OCI-LY1 (cell line): Measurements from ENCODE around the gene PRR5L.

Experiments
- H2AFZ ChIP-seq: fragments of 200-600 bp; sonication (generic), shearing (Covaris generic); 2 replicates; pipeline ENCODE4 v1.6.0; 2014; ENCODE audit warnings: antibody characterized with exemption, mild to moderate bottlenecking, low read length
- H3F3A ChIP-seq: fragments of 200-600 bp; sonication (generic), shearing (Covaris generic); 2 replicates; pipeline ENCODE4 v1.6.0; 2014; ENCODE audit warnings: mild to moderate bottlenecking, antibody characterized with exemption, low read length, moderate library complexity; ENCODE audit not compliant: insufficient read depth
- H3K27ac ChIP-seq: fragments of 200-600 bp; sonication (generic); 2 replicates; pipeline ENCODE4 v1.5.1; 2014; ENCODE audit warnings: low read length, mixed run types, mild to moderate bottlenecking, low read depth; ENCODE audit not compliant: poor library complexity, severe bottlenecking
- H3K27me3 ChIP-seq: fragments of 200-600 bp; sonication (generic); 2 replicates; pipeline ENCODE4 v1.6.0; 2014; ENCODE audit warnings: antibody characterized with exemption, mild to moderate bottlenecking, low read length, moderate library complexity; ENCODE audit not compliant: insufficient read depth
- H3K36me3 ChIP-seq: fragments of 200-600 bp; sonication (generic); 2 replicates; pipeline ENCODE4 v1.6.1; 2014; ENCODE audit warnings: mild to moderate bottlenecking, antibody characterized with exemption, low read length, moderate library complexity, mixed read lengths; ENCODE audit not compliant: insufficient read depth
- H3K4me1 ChIP-seq: fragments of 200-600 bp; sonication (generic); 2 replicates; pipeline ENCODE4 v1.5.1; 2014; ENCODE audit warnings: mild to moderate bottlenecking, low read length, moderate library complexity; ENCODE audit not compliant: insufficient read depth, severe bottlenecking
- H3K4me2 ChIP-seq: fragments of 200-600 bp; sonication (generic), shearing (Covaris generic); 2 replicates; pipeline ENCODE4 v1.6.1; 2014; ENCODE audit warnings: low read length
- H3K4me3 ChIP-seq: fragments of 200-600 bp; sonication (generic); 2 replicates; pipeline ENCODE4 v1.5.1; 2014; ENCODE audit warnings: low read length, low read depth, mild to moderate bottlenecking, mixed read lengths; ENCODE audit not compliant: poor library complexity, severe bottlenecking
- H3K79me2 ChIP-seq: fragments of 200-600 bp; shearing (Covaris generic); 2 replicates; pipeline ENCODE4 v1.6.1; 2016; ENCODE audit warnings: mixed run types, low read length, mixed read lengths; ENCODE audit not compliant: insufficient read depth
- H3K9ac ChIP-seq: fragments of 200-600 bp; sonication (generic), shearing (Covaris generic); 2 replicates; pipeline ENCODE4 v1.6.1; 2014; ENCODE audit warnings: mild to moderate bottlenecking, low read length, mixed read lengths
- H3K9me2 ChIP-seq: fragments of 200-600 bp; sonication (generic), shearing (Covaris generic); 2 replicates; pipeline ENCODE4 v1.6.1; 2014; ENCODE audit warnings: low read depth, mild to moderate bottlenecking, low read length, mixed read lengths
- H3K9me3 ChIP-seq: fragments of 200-600 bp; shearing (Covaris generic); 2 replicates; pipeline ENCODE4 v1.6.1; 2014; ENCODE audit warnings: low read length, mixed read lengths
- H4K20me1 ChIP-seq: fragments of 200-600 bp; sonication (generic), shearing (Covaris generic); 2 replicates; pipeline ENCODE4 v1.6.0; 2016; ENCODE audit warnings: mild to moderate bottlenecking, low read length; ENCODE audit not compliant: insufficient read depth
- EZH2 ChIP-seq: fragments of 200-600 bp; sonication (generic), shearing (Covaris generic); IDR thresholded peaks from 2 replicates; pipeline ENCODE4 v1.8.0; 2017; ENCODE audit warnings: borderline replicate concordance, mixed run types, mild to moderate bottlenecking, antibody characterized with exemption, low read length, moderate library complexity, mixed read lengths
- TF ChIP-seq, protein P1 (sequence below): fragments of 200-600 bp; sonication (generic), shearing (Covaris generic); IDR thresholded peaks from 2 replicates; pipeline ENCODE4 v1.5.1; 2017; ENCODE audit warnings: mild to moderate bottlenecking, antibody characterized with exemption, low read length, moderate library complexity, mixed read lengths

PRR5L gene

GRCh38 chr11:36254713-36255112 lies 41.4 kb upstream of the PRR5L start:
- Histone ChIP-seq H3K79me2 (no peaks in the 10 kb centered on the region), H3K9ac (no peak overlapping the region), H3F3A (no peaks in the 10 kb centered on the region), H2AFZ (no peak overlapping the region), H3K4me3 (no peak overlapping the region), H3K36me3 (no peaks in the 10 kb centered on the region), H3K9me3 (no peaks in the 10 kb centered on the region), H3K4me2 (no peak overlapping the region), H3K4me1 (no peaks in the 10 kb centered on the region), H4K20me1 (no peaks in the 10 kb centered on the region), H3K27ac (no peak overlapping the region), H3K9me2 (no peaks in the 10 kb centered on the region), H3K27me3 (no peaks in the 10 kb centered on the region)
- TF ChIP-seq, protein P1, sequence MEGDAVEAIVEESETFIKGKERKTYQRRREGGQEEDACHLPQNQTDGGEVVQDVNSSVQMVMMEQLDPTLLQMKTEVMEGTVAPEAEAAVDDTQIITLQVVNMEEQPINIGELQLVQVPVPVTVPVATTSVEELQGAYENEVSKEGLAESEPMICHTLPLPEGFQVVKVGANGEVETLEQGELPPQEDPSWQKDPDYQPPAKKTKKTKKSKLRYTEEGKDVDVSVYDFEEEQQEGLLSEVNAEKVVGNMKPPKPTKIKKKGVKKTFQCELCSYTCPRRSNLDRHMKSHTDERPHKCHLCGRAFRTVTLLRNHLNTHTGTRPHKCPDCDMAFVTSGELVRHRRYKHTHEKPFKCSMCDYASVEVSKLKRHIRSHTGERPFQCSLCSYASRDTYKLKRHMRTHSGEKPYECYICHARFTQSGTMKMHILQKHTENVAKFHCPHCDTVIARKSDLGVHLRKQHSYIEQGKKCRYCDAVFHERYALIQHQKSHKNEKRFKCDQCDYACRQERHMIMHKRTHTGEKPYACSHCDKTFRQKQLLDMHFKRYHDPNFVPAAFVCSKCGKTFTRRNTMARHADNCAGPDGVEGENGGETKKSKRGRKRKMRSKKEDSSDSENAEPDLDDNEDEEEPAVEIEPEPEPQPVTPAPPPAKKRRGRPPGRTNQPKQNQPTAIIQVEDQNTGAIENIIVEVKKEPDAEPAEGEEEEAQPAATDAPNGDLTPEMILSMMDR, result no peak
- TF ChIP-seq EZH2, result no peak

GRCh38 chr11:36257351-36257750 lies 38.7 kb upstream of the PRR5L start:
- Histone ChIP-seq H3K9ac (no peak overlapping the region), H3K36me3 (no peaks in the 10 kb centered on the region)

DNA sequence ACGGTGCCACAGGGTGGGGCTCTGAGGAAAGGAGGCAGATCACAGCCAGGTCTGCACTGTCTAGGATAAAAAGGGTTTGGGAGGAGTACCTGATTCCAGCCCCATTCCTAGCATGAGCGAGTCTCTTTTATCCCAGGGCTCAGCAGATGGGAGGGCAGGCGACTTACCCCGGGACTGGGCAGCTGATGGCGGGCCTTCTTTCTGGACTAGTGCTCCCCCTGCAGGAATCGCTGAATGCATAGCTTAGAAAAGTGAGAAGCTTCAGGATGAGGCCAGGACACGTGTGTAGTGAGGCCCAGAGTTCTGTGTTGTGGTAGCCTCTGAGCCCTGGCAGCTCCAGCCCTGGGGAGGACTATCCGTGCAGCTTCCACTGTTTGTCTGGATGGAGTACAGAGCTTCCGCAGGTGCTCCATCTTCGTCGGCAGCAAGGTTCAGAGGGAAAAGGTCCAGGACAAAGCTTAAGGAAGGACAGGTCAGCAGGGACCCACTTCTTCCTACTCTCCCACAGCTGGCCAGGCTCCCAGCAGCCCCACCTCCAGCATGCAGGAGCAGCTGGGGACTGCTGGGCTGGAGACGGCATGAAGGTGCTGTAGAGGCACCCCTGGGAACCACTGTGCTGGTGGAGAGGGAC lies 37.2 kb upstream of the PRR5L start:
- no peak overlapping the region for H3K9ac ChIP-seq
- no peaks in the 10 kb centered on the region for H3K79me2 ChIP-seq
- TF ChIP-seq EZH2, result no peak
- TF ChIP-seq, protein P1, result peak; percentile 46; the same call in 1 of the 2 replicates
- no peak overlapping the region for H3K4me2 ChIP-seq
- H3K36me3 ChIP-seq, result no peaks in the 10 kb centered on the region
- H2AFZ ChIP-seq, result no peak overlapping the region
- H3K27ac ChIP-seq, result no peak overlapping the region
- H3K27me3 ChIP-seq, result no peaks in the 10 kb centered on the region
- H3K9me3 ChIP-seq, result no peaks in the 10 kb centered on the region
- no peak overlapping the region for H3K4me3 ChIP-seq
- H4K20me1 ChIP-seq, result no peaks in the 10 kb centered on the region
- no peaks in the 10 kb centered on the region for H3F3A ChIP-seq
- no peaks in the 10 kb centered on the region for H3K9me2 ChIP-seq
- no peaks in the 10 kb centered on the region for H3K4me1 ChIP-seq

More at GRCh38 chr11:36257351-36257750, 38.7 kb upstream of the PRR5L start:
- Histone ChIP-seq H3K27ac (no peak overlapping the region), H3K4me1 (no peaks in the 10 kb centered on the region), H3K9me2 (no peaks in the 10 kb centered on the region), H3K4me2 (no peak overlapping the region), H3F3A (no peaks in the 10 kb centered on the region), H3K27me3 (no peaks in the 10 kb centered on the region), H4K20me1 (no peaks in the 10 kb centered on the region), H3K79me2 (no peaks in the 10 kb centered on the region), H3K9me3 (no peaks in the 10 kb centered on the region), H3K4me3 (no peak overlapping the region), H2AFZ (no peak overlapping the region)
- TF ChIP-seq EZH2, result no peak
- TF ChIP-seq, protein P1, result no peak
